AG08396 (cell line): ENCODE data around the gene SH3BP5L.
A peak's percentile ranks its signal among the peaks of the same experiment; 100 is the strongest.
"Not testable (repeated sequence)": the region's sequence is repeated elsewhere in the genome, so short reads cannot be mapped to it uniquely, and the experiment has no call there.

Experiments
- DNase-seq: peaks from one replicate; pipeline ENCODE4 v3.0.0; 2012; ENCODE audit warnings: low spot score, mixed read lengths

Gene SH3BP5L

DNA sequence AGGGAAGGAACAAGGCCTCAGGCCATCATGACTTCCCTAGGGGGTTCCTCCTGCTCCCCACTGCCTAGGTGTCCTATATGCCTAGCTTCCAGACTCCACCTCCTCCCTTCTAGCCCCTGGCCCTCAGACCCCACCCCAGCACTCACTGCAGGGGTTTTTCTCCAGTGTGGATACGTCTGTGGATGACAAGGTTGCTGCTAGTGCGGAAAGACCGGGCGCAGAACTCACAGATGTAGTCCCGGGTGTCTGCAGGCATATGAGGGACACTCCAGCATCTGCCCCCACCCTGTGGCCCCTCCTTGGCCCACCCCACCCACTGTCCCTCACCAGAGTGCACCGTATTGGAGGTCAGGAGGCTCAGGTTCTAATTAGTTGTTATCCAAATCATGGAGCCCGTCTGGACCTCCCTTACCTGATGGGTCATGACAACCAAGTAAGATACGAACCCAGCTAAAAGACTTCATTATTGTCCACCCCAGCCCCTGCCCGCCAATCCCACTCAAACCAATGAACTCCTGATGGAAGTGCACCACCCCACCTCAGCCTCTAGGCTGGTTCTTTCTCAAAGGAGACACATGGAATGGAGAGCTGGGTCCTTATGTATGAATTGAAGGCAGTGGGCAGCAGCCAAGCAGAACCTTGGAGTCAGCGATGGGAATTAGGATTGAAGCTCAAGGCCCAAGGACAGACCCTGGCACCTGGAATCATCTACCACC, 25.0 kb upstream of the SH3BP5L start:
- no peak for DNase-seq

DNA sequence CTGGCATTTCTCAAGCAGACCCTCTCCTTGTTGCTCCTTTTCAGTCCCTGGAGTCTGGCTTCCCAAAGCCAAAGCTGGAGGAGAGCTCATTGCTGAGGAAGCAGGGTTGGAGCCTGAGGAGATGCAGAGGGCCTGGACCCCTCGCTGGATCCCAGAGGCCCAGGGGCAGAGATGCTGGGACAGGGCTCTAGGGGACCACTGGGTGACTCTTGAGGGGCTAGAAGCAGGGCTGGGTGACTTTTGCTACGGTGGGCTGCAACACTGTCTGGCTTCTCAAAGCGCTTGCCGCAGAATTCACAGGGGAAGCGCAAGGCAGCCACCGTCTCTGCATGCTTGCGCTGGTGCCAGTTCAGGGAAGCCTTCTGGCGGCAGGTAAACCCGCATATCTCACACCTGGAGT, 24.4 kb upstream of the SH3BP5L start:
- DNase-seq, result no peak

DNA sequence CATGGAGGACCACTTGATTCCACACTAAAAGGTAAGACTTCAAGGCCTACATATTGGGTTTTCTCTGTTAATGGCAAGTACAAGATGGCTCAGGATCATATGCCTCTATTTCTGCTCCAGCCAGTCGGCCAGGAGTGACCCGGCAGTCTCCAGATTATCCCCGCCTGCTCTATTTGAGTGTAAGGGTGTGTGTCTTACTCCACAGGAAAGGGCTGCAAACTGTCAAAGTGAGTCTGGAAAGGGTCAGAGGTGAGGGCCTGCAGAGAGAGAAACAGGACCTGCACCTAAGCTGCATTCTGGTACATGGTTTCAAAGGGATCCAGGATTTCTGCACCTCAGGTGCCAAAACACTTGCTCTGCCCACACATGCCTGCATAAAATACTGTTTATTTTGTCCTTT, 23.9 kb upstream of the SH3BP5L start:
- no peak for DNase-seq

DNA sequence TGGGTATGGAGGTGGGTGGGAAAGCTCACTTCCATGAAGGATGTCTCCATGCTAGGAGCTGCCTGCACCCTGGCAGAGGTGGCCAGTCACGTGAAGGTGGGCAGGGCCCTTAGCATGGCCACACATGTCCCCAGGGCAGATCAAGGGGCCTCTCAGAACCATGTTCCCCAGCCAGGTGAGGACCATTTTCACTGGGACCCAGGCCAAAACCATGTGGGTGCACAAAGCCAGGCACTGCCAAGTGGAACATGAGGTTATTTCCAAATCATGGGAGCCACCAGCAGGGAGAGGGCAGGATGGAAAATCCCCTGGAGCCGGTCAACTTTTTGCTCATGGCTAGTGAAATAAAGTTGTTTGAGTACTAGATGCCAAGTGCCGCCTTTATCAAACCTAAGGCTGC, 23.4 kb upstream of the SH3BP5L start:
- DNase-seq, result no peak

DNA sequence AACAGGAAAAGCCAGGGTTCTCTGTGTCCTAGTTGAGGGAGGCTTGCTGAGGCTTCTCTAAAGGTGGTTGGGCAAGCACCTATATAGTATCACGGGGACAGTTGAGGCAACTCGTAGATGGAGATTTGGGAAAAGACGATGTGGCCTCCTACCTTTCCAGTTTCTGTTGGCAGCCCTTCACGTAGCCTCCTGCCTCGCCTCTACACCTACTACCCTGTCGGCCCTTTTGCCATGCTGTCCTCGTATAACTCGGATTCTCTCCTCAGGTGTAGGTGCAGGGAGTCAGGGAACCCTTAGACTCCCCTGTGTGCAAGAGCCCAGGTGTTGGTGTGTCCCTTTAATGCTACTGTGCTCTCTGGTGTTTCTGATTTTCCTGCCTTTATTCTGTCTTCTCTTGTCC, 22.9 kb upstream of the SH3BP5L start:
- DNase-seq, result no peak

DNA sequence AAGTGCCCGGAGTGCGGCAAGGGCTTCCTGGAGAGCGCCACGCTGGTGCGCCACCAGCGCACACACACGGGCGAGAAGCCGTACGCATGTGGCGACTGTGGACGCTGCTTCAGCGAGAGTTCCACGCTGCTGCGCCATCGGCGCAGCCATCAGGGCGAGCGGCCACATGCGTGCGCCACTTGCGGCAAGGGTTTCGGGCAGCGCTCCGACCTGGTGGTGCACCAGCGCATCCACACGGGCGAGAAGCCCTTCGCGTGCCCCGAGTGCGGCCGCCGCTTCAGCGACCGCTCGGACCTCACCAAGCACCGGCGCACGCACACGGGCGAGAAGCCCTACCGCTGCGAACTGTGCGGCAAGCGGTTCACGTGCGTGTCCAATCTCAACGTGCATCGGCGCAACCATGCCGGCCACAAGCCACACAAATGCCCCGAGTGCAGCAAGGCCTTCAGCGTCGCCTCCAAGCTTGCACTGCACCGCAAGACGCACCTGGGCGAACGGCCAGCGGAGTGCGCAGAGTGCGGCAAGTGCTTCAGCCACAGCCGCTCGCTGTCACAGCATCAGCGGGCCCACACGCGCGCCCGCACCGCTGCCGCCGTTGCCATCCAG, 22.3 kb upstream of the SH3BP5L start:
- DNase-seq, result no peak

DNA sequence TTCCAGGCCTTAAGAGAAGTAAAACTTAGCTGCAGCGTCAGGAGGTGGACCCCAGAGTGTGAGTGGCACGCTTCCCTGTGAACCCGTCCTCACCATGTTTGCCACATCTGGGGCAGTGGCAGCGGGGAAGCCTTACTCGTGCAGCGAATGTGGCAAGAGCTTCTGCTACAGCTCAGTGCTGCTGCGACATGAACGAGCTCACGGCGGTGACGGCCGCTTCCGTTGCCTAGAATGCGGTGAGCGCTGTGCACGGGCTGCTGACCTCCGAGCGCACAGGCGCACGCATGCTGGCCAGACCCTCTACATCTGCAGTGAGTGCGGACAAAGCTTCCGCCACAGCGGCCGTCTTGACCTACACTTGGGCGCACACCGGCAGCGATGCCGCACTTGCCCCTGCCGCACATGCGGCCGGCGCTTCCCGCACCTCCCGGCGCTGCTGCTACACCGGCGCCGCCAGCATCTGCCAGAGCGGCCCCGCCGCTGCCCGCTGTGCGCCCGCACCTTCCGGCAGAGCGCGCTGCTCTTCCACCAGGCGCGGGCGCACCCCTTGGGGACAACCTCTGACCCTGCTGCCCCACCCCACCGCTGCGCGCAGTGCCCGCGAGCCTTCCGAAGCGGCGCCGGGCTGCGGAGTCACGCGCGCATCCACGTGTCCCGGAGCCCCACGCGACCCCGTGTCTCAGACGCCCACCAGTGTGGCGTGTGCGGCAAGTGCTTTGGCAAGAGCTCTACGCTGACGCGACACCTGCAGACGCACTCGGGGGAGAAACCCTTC, 21.7 kb upstream of the SH3BP5L start:
- DNase-seq, result no peak

DNA sequence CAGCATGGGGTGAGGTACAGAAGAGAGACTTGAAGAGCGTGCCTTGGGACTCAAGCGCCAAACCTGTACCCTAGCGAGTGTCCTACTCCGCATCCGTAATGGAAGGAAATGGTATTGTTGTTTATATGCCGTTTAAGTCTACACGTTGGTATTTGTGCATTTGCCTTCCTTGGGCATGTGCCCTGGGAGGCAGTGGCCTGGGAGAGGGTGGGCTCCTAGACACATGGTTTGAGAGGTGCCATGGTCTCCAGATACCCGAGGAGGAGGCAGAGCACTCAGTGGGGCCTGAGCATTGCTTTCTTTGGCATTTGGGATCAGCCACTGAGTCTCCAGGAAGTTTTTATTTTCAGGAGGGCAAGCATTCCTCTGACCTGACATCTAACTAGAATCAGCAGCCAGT, 18.8 kb upstream of the SH3BP5L start:
- no peak for DNase-seq

DNA sequence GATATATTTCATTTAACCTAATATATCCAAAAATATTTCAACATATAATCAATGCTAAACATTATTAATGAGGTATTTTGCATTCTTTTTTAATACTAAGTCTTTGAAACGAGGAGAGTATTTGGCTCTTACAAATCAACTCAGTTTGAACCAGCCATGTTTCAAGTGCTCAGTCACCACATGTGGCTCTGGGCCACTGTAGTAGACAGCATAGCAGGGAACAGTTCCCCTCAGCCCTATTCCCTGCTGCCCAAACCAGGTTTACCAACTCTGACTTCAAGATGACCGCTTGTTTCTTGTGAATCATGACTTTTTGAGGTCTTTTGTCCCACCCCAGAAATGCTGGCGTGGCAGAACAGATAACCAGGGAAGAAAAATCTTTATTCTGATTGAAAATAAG, 18.0 kb upstream of the SH3BP5L start:
- no peak for DNase-seq

DNA sequence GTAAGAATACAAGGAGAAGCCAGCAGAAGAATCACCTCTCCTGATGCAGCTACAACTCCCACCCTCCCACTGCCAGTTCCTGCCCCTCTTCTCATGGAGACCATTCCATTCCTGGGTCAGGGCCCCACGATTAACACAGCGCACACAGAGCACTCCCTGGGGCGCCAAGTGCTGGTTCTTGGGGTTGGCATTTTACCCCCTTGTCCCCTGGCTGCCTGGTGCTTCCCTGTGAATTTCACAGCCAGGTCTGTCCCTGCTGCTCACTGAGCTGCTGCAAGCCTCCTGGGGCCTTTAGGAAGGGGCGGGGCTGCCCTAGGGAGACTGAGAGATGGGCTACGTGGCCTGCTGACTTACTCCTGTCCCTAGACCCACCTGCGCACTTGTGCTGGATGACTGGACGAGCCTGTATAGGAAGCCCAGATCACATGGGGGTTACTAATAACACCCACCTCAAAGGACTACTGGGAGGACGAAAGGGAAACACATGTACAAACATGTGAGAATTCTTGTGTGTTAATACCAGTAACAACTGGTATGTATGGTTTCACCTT, 17.1 kb upstream of the SH3BP5L start:
- no peak for DNase-seq

DNA sequence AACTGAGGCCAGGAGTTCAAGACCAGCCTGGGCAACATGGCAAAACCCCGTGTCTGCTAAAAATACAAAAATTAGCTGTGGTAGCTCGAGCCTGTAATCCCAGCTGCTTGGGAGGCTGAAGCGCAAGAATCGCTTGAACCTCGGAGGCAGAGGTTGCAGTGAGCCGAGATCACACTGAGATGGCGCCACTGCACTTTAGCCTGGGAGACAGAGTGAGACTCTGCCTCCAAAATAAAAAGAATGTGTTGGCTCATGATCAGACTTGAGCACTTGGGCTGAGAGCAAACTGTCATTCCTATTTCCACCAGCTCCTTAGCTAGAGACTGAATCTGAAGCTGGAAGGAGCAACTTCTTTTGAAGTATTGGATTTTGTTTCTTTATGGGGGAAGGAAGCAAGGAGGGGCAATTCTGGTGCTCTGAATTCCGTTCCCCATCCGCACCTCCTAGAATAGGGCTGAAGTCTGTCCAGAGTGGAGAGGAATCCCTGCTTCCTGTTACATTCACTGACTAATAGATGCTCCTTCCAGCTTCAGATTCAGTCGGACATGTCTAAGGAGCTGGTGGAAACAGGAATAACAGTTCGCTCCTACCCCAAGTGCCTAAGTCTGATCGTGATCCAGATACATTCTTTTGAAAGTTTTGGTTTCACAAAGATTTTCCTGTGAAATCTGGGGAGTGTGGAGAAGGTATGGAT, 16.1 kb upstream of the SH3BP5L start:
- DNase-seq, result peak; percentile 52

DNA sequence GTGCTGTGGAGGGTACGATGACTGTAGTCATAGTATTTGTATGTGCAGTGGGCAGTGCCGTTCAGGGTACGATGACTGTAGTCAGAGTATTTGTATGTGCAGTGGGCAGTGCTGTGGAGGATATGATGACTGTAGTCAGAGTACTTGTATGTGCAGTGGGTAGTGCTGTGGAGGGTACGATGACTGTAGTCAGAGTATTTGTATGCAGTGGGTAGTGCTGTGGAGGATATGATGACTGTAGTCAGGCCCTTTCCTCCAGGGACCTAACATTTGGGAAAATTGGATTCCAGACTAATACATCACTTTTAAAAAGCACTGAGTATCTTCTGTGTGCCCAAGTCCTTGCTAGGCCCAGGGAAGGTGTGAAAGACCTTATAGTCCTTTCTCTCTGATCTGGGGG, 15.2 kb upstream of the SH3BP5L start:
- DNase-seq, result no peak

DNA sequence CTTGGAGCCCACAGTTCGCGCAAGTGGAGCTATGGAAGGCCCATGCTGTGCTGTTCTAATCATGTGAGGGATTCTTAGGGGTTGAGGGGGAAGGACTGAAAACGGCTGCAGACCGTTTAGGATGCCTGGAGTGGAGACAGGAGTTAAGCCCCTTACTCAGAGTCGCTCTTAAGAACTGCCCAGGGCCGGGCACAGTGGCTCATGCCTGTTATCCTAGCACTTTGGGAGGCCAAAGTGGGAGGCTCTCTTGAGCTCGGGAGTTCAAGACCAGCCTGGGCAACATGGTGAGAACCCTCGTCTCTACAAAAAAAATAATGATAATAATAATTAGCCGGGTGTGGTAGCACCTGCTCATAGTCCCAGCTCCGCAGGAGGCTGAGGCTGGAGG, 13.4 kb upstream of the SH3BP5L start:
- no peak for DNase-seq

DNA sequence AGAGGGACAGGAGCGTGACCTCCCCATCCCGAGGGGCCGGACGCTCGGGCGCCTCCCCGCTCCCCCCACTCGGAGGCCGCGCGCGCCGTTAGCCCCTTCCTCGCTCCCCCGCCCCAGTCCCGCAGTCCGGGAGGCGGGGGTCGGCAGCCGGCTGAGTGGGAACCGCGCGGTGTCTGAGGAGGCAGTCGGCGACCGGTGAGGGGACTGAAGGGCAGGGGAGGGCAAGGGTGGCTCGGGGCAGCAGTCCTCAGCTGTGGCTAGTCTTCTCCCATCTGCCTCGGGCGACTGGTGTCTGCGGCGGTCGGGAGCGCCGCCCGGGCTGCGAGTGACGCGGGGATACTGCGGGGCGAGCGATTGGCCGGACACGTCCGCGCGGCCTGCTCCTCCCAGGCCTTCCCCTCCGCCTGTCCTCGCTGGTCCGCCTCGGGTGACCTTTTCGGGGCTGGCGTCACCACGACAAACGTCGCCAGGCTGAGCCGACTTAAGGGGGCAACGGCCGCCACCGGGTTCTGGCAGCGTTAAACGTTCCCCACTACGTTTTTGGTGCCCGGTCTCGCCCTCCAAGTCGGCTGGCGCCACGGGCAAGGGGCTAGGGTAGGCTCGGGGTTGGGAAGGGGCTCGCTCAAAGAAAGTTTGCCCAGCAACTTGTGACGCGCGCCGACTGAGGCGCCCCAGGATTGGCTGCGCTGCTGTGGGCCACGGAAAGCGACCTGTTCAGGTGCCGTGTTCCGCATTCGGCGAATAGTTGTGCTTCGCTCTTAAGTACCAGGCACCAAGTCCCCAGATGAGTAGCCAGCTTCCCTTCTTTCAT, 12.8 kb upstream of the SH3BP5L start:
- DNase-seq, result peak; percentile 88

DNA sequence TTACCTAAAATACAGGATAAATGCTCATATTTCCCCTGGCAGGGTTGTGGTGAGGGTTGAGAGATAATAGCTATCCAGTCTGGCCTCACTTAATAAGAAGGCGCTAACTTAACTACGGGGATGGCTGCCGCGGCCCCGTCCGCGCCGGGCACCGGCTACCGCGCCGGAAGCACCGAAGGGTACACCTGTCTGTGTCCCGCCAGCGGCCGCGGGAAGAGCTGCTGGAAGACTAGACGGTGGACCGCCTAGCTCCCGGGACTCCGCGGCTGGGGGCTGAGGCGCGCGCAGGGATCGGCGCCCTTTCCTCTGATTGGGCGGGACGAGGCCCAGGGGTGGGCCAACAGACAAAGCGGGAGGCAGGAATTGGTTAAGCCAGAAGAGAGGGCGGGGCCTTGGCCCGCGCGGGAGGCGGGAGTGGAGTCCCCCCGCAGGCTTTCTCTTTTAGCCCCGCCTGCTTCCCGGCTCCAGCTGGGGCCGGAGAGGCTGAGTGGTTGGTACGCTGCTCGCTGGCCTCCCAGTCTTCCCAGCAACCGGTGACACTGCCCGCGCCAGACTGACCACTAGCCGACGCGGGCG, 12.2 kb upstream of the SH3BP5L start, which contains the start of gene ZNF672:
TSS of gene ZNF672 (plus strand) at position 444 of the 576 bp plus-strand sequence. CDS start 9,051 bp downstream, outside the sequence.
- DNase-seq, result peak; percentile 98

DNA sequence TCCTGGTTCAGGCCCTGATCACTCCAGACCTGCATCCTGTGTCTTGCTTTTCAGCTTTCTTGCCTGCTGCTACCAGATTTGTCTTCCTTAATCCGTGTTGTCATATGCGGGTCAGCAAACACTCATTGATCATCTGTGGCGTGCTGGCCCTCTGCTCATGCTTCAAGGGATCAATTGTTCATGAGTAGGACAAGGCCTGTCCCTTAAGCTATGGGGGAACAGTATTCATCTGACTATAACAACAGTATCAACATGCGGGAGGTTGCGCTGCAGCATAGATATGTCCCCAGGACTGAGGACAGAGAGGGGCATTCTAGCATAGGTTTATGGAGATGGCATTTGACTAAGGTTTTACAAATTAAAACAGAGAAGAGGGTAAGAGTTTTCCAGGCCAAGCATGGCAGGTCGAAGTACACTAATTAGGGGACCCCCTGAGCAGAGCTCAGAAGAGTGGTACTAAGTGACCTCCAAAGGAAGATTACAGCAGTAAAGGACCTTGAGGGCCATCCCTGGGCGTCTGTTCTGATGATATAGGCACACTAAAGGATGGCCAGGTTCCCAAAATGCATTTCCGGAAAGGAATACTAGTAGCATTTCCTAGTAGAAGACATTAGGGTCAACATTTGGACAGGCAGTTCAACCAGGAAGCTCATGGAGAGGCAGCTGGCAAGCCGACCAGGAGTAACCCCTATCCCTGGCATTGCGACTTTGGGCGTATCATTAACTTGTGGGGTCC, 11.5 kb upstream of the SH3BP5L start:
- DNase-seq, result no peak

DNA sequence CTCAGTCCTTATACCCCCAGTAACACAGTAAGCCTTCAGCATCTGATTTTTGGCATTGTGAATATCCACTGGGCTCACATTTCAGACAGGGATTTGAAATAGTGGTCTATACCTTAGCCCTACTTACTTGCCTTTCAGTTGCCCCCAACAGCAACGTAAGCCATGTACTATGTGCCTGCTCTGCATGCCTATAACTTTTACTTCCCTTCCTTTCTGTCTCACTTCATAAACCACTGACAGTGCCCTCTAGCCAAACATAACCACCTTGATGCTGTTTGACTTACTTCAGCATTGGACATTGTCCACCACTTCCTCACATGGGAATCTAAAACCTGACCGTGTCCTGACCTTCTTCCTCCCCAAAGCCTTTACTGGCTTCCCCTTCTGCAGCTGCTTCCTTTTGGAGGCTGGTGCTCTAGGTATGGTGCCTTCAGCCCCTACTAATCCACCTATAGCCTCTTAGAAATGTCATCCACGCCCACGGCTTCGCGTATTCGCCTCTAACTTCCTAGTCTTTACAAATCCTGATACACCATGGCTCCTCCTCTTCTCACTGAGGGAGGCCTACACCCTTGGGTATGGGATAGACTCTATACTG, 8.7 kb upstream of the SH3BP5L start:
- DNase-seq, result no peak

DNA sequence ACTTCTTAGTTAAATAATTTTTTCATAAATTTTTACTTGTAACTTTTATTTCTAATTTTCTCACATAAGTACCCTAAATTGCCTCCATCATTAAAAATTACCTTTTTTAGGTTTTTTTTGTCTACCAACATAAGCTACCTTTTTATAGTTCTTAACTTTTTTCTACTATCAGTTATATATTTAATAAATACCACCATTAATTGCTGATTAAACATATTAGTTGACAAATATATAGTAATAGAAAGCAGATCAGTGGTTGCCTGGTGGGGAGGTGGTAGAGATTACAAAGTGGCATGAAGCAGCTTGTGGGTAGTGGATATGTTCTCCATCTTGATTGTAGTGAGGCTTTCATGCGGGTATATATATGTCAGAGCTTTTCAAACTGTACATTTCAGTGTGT, 6.1 kb upstream of the SH3BP5L start:
- DNase-seq, result no peak

DNA sequence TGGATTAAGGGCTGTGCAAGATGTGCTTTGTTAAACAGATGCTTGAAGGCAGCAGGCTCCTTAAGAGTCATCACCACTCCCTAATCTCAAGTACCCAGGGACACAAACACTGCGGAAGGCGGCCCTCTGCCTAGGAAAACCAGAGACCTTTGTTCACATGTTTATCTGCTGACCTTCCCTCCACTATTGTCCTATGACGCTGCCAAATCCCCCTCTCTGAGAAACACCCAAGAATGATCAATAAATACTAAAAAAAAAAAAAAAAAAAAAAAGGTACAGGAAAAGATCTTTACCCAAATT, 5.0 kb upstream of the SH3BP5L start:
- not testable (repeated sequence) for DNase-seq

DNA sequence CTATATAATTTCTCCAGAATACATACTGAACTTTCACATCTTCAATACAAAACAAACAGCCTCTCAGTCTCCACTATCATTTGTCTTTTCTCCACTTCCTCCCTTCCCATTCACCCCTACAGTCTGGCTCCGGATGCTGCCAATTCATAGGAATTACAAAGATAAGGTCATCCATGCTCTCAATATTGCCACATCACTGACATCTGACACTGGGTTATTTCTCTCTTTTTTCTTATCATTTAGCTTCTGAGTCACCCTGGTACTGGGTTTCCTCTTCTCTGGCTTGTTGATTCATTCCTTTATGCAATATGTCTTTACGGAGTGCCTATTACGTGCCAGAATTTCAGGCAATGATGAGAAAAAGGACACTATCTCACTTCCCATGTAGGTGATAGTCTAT, 3.1 kb upstream of the SH3BP5L start:
- peak; percentile 84 for DNase-seq
